NK-92 (cell line): Measurements from ENCODE around the gene MATCAP1.
A peak's percentile ranks its signal among the peaks of the same experiment; 100 is the strongest.

Source experiments
- DNase-seq: peaks from one replicate; lab custom pipeline; 2025; ENCODE audit not compliant: unreplicated experiment; lab: John Stamatoyannopoulos, UW

The MATCAP1 gene

DNA sequence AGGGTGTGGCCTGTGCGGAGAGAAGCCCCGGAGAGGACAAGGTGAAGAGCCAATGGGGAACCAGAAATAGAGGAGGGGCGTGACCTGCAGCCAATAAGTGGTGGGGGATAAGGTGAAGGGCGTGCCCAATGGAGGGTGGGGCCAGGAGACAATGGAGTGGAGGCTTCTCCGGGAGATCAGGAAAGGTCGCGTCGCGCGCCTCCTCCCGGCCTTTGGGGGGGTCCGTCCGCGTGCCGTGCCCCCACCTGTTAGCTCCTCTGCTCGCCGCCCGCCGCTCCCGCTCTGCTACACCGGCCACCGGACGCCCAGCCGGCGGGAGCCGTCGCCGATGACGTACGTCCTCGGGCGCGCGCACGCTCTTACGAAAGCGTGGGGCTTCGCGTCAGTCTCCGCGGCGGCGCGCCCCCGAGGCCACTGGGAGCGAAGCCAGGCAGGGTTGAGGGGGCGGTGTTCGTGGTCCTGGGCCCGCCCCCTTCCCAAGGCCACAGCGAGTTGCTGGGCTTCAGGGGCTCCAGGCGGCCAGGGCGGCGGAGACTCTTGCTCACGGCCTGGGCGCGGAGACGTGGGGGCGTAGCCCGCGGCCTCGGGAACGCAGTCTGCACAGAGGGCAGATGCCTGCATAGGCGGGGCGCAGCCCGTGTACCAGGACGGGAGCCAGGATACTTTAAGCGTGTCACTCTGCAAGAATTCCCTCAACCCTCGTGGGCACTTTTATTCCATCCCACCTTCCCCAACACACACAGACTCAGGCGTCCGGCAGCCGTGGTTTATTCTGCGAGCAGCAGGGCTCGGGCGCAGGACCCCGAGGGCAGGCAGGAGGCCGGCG is at the start of gene MATCAP1:
Gene MATCAP1 (minus strand): TSS at position 337 of the 826 bp plus-strand sequence. CDS start 3,353 bp downstream, outside the sequence.
- peak; percentile 70 for DNase-seq

DNA sequence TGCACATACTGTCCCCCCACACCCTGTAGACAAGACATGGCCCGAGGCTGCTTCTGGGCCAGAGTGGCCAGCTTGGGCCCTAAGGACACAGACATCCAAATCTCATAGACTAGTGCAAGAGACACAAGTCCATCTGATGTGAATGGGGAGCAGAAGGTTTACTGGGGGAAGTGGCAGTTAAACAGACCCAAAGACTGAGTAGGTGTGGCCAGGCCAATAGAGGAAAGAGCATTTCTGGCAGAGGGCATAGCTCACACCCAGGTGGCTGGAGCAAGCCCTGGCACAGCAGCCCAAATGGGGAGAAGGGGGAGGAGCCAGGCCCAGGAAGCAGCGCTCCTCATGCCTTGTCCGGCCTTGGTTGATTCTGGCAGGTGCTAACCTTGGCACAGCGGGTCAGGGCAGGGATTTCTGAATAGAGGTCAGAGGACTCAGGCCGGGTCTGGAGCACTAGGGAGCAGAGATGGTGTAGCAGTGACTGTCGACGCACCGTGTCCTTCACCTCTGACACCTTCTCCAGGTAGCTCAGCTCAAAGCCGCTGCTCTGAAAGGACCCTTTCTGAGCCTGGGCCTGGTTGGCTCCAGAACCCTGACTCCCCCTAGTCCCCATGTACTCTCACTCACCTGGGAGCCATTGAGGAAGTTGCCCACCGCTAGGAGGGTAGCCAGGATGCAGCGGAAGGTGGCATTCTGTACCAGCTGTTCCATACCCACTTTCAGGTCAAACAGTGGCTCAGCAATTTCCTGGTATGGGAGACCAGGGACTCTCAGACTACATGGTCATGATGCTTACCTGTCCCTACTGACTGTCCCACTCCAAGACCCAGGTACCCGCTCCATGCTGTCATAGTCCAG is 47.3 kb upstream of the MATCAP1 start:
- no peak for DNase-seq

DNA sequence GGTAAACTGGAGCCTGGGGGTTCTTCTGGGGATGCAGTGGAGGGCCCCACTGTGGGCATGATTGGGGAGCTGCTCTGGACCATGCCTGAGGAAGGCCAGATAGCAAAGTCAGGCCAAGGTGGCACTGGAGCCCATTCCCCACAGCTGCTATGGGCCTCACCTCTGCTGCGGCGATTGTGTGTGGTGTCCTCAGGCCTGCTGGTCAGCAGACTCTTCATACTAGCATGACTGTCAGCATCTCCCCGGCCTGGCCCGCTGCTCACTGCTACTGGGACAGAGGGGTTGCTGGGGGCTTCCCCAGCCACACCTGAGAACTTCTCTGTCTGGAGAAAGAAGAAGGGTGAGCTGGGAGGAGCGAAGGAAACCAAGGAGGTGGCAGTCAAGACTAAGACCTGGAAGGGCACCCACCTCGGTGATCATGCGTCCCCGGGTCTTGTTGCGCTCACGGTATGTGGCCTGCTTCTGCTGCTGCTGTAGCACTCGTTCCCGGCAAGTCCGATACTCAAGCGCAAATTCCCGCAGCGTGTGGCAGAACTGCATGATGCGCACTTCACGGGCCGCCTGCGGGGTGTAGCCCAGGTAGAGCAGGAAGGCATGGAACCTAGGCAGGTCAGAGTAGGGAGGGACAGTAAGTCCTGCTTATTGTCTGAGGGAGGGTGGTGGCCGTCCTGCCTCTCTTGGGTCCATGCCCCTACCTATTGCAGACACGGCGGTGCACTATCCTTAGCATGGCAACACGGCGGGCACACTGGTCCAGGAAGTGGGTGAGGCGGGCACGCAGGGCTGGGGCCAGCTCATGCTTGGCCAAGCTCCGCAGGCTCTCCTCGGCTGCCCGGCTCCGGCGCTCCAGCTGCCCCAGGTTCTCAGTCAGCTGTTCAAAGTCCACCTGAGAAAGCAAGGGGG is 46.4 kb upstream of the MATCAP1 start:
- no peak for DNase-seq

GRCh38 chr16:67228905-67229304 is 45.1 kb upstream of the MATCAP1 start:
- no peak for DNase-seq

- no peak for DNase-seq
Measured at GRCh38 chr16:67228034-67228785, 44.4 kb upstream of the MATCAP1 start.

- DNase-seq = no peak
Measured at GRCh38 chr16:67227567-67227921, 43.8 kb upstream of the MATCAP1 start.

GRCh38 chr16:67226804-67227566 is 43.2 kb upstream of the MATCAP1 start, which contains the start of gene TMEM208:
TSS of gene TMEM208 (plus strand) at chr16:67227130. CDS start at chr16:67227219, 89 bp downstream.
- DNase-seq = peak; percentile 89

- no peak for DNase-seq
Measured at GRCh38 chr16:67226295-67226803, 42.6 kb upstream of the MATCAP1 start.

- no peak for DNase-seq
Measured at GRCh38 chr16:67223992-67224391, 40.2 kb upstream of the MATCAP1 start.

DNA sequence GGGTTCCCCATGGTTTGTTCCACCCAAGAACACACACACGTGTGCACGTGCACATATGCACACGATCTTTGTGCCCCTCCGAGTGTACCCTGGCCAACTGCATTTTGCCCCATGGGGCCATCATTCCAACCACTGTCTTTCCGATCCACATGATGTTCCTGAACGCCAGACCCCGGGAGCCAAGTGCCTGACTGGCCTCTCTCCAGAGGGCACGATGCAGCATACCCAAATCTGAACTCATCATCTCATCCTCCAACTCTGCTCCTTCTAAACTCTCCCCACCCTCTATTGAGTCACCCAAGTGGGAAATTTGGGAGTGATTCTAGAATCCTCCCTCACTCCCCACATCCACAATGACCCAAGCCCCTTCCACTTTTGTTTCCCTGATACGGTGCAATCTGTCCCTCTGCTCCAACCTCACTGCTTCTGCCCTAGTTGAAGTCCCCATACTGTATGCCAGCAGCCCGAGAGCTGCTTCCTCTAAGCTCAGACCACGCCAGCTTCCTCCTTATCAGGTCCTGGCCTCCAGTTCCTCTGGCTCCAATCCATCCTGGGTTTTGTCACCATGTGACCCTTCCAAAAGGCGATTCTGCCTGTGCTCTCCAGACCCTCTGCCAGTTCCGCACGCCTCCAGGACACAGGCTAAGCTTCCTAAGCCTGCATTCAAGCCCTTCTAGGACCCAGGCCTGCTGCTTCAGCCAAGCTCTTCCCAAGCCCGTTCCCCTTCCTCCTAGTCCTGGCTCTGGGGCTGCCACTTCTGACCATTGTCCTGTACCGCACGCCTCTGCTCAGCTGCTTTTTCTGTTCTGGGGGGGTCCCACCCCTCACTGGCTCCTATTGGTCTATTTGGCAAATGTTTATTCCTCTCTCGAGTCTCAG is 33.1 kb upstream of the MATCAP1 start:
- DNase-seq = no peak

- DNase-seq = no peak
Measured at GRCh38 chr16:67215706-67216105, 31.9 kb upstream of the MATCAP1 start.

DNA sequence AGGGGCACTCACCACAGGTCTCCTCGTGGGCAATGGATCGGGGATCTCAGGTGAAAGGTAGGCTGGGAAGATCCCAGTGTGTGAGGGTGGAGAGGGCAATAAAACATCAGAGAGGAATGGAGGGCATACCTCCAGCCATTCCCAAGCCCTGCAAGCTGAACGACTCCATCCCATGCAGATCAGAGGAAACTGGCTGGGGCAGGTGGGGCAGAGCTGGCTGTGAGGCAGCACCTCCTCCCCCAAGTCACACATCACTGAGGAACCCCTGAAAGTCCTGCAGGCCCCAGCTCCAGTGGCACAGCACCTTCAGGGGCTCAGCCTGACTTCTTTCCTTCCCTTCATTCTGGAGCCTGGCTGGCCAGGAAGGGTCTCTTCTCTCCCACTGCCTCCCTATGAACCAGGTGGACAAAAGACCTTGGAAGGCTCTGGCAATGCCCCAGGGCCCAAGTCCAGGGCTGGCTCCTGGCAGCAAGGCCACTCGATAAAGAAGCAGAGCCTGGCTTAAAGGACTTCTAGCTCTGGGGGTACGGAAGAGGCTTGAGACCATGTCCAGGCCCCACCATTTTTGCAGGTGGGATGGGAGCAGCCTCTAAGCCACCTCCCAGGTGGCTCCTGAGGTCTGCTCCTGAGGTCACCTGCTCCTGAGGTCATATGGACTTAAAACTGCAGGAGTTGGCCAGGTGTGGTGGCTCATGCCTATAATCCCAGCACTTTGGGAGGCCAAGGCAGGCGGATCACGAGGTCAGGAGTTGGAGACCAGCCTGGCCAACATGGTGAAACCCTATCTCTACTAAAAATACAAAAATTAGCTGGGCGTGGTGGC is 29.6 kb upstream of the MATCAP1 start:
- DNase-seq = no peak

DNA sequence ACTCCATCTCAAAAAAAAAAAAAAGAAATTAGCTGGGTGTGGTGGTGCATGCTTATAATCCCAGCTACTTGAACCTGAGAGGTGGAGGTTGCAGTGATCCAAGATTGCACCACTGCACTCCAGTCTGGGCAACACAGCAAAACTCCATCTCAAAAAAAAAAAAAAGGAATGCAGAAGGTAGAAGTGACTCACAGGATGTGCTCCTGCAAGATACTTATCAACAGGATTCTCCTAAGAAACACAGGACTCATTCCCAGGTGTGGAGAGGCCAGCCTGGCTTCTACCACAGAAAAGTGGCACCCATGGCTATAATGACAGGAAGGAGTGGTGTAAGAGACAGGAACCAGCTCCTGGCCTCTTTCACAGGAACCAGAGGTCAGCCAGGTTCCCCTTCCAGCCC is 29.0 kb upstream of the MATCAP1 start:
- DNase-seq = no peak

DNA sequence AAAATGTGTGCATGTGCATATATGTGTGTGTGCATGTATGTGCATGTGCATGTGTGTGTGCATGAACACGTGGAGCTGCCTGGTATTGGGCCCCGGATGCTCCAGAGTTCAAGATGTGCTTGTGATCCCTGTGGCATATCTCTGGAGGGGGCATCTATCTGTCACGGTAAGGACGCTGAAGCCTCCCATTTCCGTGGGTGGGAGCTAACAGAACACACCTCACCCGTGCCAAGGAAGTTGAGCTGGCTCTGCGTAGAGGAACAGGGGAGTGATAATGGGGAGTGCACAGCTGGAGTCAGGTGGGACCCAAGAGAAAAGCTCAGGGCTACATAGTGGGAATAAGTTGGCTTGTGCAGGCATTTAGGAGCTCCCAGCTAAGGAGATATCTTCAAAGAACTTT is 27.9 kb upstream of the MATCAP1 start:
- no peak for DNase-seq

DNA sequence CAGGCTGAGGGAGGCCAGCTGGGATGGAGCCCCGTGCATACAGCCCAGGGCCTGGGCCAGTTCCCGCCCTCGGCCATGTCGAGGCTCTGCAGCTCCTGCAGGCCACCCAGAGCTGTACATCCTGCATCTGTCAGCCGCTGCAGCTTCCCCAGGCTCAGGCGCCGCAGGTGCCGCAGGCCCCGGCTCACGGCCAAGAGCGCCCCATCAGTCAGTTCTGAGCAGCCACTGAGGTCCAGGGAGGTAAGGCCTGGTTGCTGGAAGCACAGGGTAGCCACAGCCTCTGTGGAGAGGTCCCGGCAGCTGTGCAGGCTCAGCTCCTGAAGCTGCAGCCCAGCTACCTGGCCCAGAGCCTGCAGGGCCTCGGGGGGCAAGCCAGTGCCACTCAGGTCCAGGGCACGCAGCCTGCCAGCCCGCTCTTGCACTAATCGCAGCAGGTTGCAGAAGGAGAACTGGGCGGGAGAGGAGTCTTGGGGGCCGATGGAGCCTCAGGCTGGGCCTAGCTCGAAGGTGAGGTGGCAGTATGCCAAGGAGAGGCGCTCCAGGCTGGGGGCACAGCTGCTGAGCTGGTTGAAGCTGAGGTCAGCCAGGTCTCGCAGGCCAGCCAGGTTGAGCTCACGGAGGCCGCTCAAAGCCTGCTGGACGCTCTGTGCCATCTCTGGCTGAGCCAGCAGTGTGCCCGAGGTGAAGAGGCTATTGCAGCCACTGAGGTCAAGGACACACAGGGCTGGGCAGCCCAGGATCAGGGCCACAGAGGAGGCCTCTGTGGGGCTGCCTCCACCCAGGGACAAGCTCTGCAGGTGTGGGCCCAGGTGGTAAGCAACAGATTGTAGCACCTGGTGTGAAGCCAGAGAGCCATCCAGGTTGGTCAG is 26.5 kb upstream of the MATCAP1 start:
- DNase-seq = no peak

DNA sequence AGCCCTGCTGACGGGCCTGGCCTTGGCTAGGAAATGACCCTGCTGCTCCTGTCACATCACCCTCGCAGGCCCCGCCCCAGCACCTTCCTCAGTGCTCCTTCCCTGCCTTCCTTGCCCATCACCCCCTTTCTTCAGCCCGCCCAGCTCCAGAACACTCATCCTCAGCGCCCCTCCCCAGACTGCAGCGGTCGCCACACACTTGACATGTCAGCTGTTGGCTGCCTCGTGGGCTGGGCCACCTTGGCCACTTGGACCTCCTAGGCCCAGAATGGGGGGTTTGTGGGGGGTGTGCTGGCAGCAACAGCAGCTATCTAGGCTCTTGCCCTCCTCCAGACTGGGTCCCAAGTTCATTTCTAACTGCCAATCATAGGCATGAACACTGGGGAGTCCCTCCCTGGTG is 25.8 kb upstream of the MATCAP1 start:
- DNase-seq = no peak
